HCT116 (cell line): ENCODE measurements around the gene MYH10. TPM values are rescaled to one million over a fixed set of nuclear protein-coding genes. Genes with fewer than 3 reads are reported as not detected.

Experiments used
- ATAC-seq: fragments of 200-7000 bp; cut with Tn5 transposase; 2 replicates; pipeline ENCODE4 v1.9.1; 2020; ENCODE audit warnings: mild to moderate bottlenecking, moderate library complexity
- BruUV-seq: library from RNA; stranded (reverse); fragments of 400-500 nt; replicated peaks from 2 replicates; lab custom pipeline; 2021; lab: Mats Ljungman, UMichigan
- CTCF ChIA-PET: fragments of 300-600 bp; sonication (Branson Sonifier 250); formaldehyde crosslinking; loops from one replicate; lab custom pipeline; 2021; ENCODE audit warnings: antibody characterized with exemption; lab: Charles Lee
- POLR2A ChIA-PET: fragments of 300-600, 350-600 bp; sonication (Branson Sonifier 250); formaldehyde crosslinking; loops from one replicate; lab custom pipeline; 2021; ENCODE audit warnings: antibody characterized with exemption; lab: Charles Lee
- RAD21 ChIA-PET, 2 experiments: fragments of 300-600 bp; sonication (Branson Sonifier 250); formaldehyde crosslinking; loops; one replicate each; lab custom pipeline; 2023; ENCODE audit warnings: low total read pairs in 2 of 2; ENCODE audit not compliant: uncharacterized antibody in 2 of 2, unreplicated experiment in 2 of 2, low non-redundant PET in 1 of 2; lab: Charles Lee
- DNase-seq: peaks from one replicate; pipeline ENCODE4 v3.0.0-alpha.2; 2010; ENCODE audit warnings: low read depth, low spot score
- H2AFZ ChIP-seq: fragments of 200-600 bp; shearing (Covaris generic), sonication (generic); 2 replicates; pipeline ENCODE4 v1.6.1; 2017; ENCODE audit warnings: low read depth, mixed run types, mixed read lengths, antibody characterized with exemption, low read length; ENCODE audit not compliant: poor library complexity, severe bottlenecking
- H3K27ac ChIP-seq: 2 replicates; pipeline ENCODE4 v1.5.1; 2012; ENCODE audit warnings: low read depth, low read length
- H3K27me3 ChIP-seq: fragments of 200-600 bp; sonication (generic); 2 replicates; pipeline ENCODE4 v1.6.1; 2016; ENCODE audit warnings: mixed run types, low read length, mixed read lengths; ENCODE audit not compliant: insufficient read depth
- H3K36me3 ChIP-seq, 2 experiments: fragments of 200-500 bp in 1 of 2; fragments of 200-600 bp in 1 of 2; sonication (Bioruptor generic) in 1 of 2; sonication (generic) in 1 of 2; 2 replicates each; pipeline versions ENCODE4 v1.5.1 to v1.6.1; 2014 to 2016; ENCODE audit warnings: low read length in 2 of 2, inconsistent platforms in 1 of 2, mixed read lengths in 1 of 2, mixed run types in 1 of 2; ENCODE audit not compliant: insufficient read depth in 2 of 2, control insufficient read depth in 1 of 2
- H3K4me1 ChIP-seq, 2 experiments: fragments of 200-600 bp in 1 of 2; sonication (generic) in 1 of 2; 2 replicates each; pipeline versions ENCODE4 v1.5.1 to v1.6.1; 2012 to 2017; ENCODE audit warnings: low read length in 2 of 2, inconsistent platforms in 1 of 2, mild to moderate bottlenecking in 1 of 2, mixed read lengths in 1 of 2, mixed run types in 1 of 2, moderate library complexity in 1 of 2; ENCODE audit not compliant: insufficient read depth in 2 of 2, control insufficient read depth in 1 of 2
- H3K4me2 ChIP-seq: fragments of 200-600 bp; sonication (generic); 2 replicates; pipeline ENCODE4 v1.6.1; 2017; ENCODE audit warnings: mixed run types, low read length, mixed read lengths
- H3K4me3 ChIP-seq, 2 experiments: fragments of 200-600 bp in 1 of 2; sonication (generic) in 1 of 2; replicated peaks in 1 of 2; 2 replicates each; pipeline ENCODE4 v1.5.1; 2011 to 2016; ENCODE audit warnings: low read length in 2 of 2, control low read depth in 1 of 2, low read depth in 1 of 2, mild to moderate bottlenecking in 1 of 2, mixed read lengths in 1 of 2, mixed run types in 1 of 2
- H3K79me2 ChIP-seq: fragments of 200-600 bp; sonication (generic); 2 replicates; pipeline ENCODE4 v1.6.1; 2017; ENCODE audit warnings: mild to moderate bottlenecking, mixed run types, low read length, moderate library complexity, mixed read lengths; ENCODE audit not compliant: insufficient read depth
- H3K9ac ChIP-seq: fragments of 200-600 bp; sonication (generic); 2 replicates; pipeline ENCODE4 v1.6.1; 2016; ENCODE audit warnings: low read length, mixed read lengths
- H3K9me2 ChIP-seq: fragments of 200-600 bp; sonication (generic), shearing (Covaris generic); 2 replicates; pipeline ENCODE4 v1.6.1; 2017; ENCODE audit warnings: mixed run types, mild to moderate bottlenecking, moderate library complexity; ENCODE audit not compliant: insufficient read depth
- H3K9me3 ChIP-seq, 2 experiments: fragments of 200-500 bp in 1 of 2; fragments of 200-600 bp in 1 of 2; sonication (Bioruptor generic) in 1 of 2; sonication (generic) in 1 of 2; 2 replicates each; pipeline ENCODE4 v1.6.1; 2014 to 2017; ENCODE audit warnings: low read length in 2 of 2, mixed read lengths in 2 of 2, inconsistent platforms in 1 of 2, low read depth in 1 of 2, mild to moderate bottlenecking in 1 of 2, mixed run types in 1 of 2, moderate library complexity in 1 of 2; ENCODE audit not compliant: control insufficient read depth in 1 of 2, insufficient read depth in 1 of 2
- H4K20me1 ChIP-seq: fragments of 200-600 bp; sonication (generic), shearing (Covaris generic); 2 replicates; pipeline ENCODE4 v1.6.1; 2017; ENCODE audit warnings: mixed run types, mild to moderate bottlenecking, moderate library complexity; ENCODE audit not compliant: insufficient read depth
- CBX3 ChIP-seq: IDR thresholded peaks from 2 replicates; pipeline ENCODE4 v1.6.1; 2012; ENCODE audit warnings: low read depth
- CEBPB ChIP-seq: IDR thresholded peaks from 2 replicates; pipeline ENCODE4 v1.6.1; 2012; ENCODE audit warnings: low read depth
- EZH2 ChIP-seq: fragments of 200-600 bp; sonication (generic); IDR thresholded peaks from 2 replicates; pipeline ENCODE4 v1.6.1; 2017; ENCODE audit warnings: antibody characterized with exemption, mixed run types
- EZH2phosphoT487 ChIP-seq: fragments of 200-600 bp; IDR thresholded peaks from 2 replicates; pipeline ENCODE4 v1.6.1; 2018; ENCODE audit warnings: antibody characterized with exemption, borderline replicate concordance
- FOSL1 ChIP-seq: IDR thresholded peaks from 2 replicates; pipeline ENCODE4 v1.6.1; 2012; ENCODE audit warnings: low read depth
- JUND ChIP-seq: IDR thresholded peaks from 2 replicates; pipeline ENCODE4 v1.6.1; 2012
- POLR2A ChIP-seq: IDR thresholded peaks from 2 replicates; pipeline ENCODE4 v1.7.0; 2011; ENCODE audit warnings: borderline replicate concordance; ENCODE audit not compliant: insufficient read depth, insufficient read length; ENCODE audit errors: extremely low read depth
- POLR2AphosphoS5 ChIP-seq: IDR thresholded peaks from 2 replicates; pipeline ENCODE4 v1.6.1; 2011; ENCODE audit warnings: mild to moderate bottlenecking, low read depth, low read length, moderate library complexity
- RAD21 ChIP-seq: IDR thresholded peaks from 2 replicates; pipeline ENCODE4 v1.6.1; 2012; ENCODE audit warnings: low read depth, mild to moderate bottlenecking
- SRF ChIP-seq: IDR thresholded peaks from 2 replicates; pipeline ENCODE4 v1.6.1; 2012; ENCODE audit warnings: low read depth
- ZFX ChIP-seq: fragments of 450-650 bp; IDR thresholded peaks from 2 replicates; pipeline ENCODE4 v1.6.1; 2017
- ZNF274 ChIP-seq: fragments of 200-500 bp; sonication (Bioruptor generic); IDR thresholded peaks from 2 replicates; pipeline ENCODE4 v1.6.1; 2014; ENCODE audit warnings: mild to moderate bottlenecking, low read depth, low read length, inconsistent platforms
- intact Hi-C: fragments of 100-400 bp; cut with micrococcal nuclease; formaldehyde crosslinking; loops from 2 replicates; pipeline ENCODE4 v1.10.0; 2022
- total RNA-seq: library from RNA; stranded (reverse); gene quantifications from one replicate; pipeline ENCODE4 v1.2.1, GENCODE V29; 2021; ENCODE audit not compliant: unreplicated experiment
- TF ChIP-seq, protein P1 (sequence below): IDR thresholded peaks from 2 replicates; pipeline ENCODE4 v1.6.1; 2012
- TF ChIP-seq, protein P2 (sequence below): IDR thresholded peaks from 2 replicates; pipeline ENCODE4 v1.6.1; 2012; ENCODE audit warnings: low read depth
- TF ChIP-seq, protein P3 (sequence below), 3 experiments: fragments of 200-600 bp in 1 of 3; sonication (generic) in 1 of 3; IDR thresholded peaks in 2 of 3; conservative IDR thresholded peaks in 1 of 3; 2 replicates each; pipeline ENCODE4 v1.5.1; 2012 to 2017; ENCODE audit warnings: low read depth in 2 of 3, low read length in 2 of 3, antibody characterized with exemption in 1 of 3, borderline replicate concordance in 1 of 3, control low read depth in 1 of 3, mild to moderate bottlenecking in 1 of 3, mixed read lengths in 1 of 3, mixed run types in 1 of 3, moderate library complexity in 1 of 3; ENCODE audit not compliant: insufficient read depth in 1 of 3

Gene MYH10
- total RNA-seq, 1 experiment from 2014 or later, result 39.2 TPM

DNA sequence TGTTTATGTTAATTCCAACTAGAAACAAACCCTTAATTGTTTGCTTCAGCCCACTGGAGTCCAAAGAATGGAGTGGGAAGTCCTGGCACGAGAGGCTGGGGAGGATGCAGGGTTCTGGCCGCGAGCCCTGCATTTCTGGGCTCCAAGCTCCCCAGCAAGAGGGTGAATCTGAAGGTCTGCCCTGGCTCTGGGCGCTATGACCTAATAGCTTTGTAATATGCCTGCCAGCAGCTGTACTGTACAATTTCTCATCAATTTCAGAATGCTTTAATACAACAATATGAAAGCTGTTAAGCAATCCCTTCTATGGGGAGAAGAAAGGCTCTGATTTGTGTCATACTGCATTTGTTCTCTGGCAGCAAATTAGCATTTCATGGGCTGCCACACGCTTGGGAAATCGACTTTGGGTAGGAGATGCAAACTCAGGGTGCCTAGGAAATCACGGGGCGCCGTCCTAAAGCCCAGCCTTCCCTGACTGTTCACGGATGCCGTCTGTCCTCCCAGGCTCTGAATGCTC is 151.0 kb downstream of the MYH10 start:
- Histone ChIP-seq H3K79me2 (no peaks in the 10 kb centered on the region), H4K20me1 (no peaks in the 10 kb centered on the region), H2AFZ (no peak overlapping the region), H3K27ac (no peak overlapping the region), H3K4me2 (no peak overlapping the region), H3K9me2 (no peaks in the 10 kb centered on the region), H3K9ac (no peak overlapping the region), H3K36me3 (peaks cover 42 to 46% of the 10 kb centered on the region in 2 experiments), H3K27me3 (no peaks in the 10 kb centered on the region), H3K4me1 (no peaks in the 10 kb centered on the region), H3K9me3 (peaks cover 3 to 5% of the 10 kb centered on the region in 2 experiments; a peak in 2 of 4 replicates), H3K4me3 (no peak overlapping the region)
- ChIA-PET POLR2A (no interaction called here), RAD21 (interaction anchor here in 1 of 2 experiments (0.7 kb wide), 1 partner anchor 96 kb away, joined by 3 read pairs; no protein-coding TSS in a partner anchor), CTCF (no interaction called here)
- TF ChIP-seq EZH2phosphoT487 (no peak), SRF (no peak), CEBPB (no peak)
- TF ChIP-seq, protein P1, sequence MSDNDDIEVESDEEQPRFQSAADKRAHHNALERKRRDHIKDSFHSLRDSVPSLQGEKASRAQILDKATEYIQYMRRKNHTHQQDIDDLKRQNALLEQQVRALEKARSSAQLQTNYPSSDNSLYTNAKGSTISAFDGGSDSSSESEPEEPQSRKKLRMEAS, result no peak
- BruUV-seq, result no TSS peak
- ATAC-seq (no peak), DNase-seq (no peak)
- intact Hi-C loops, result no loop called here

DNA sequence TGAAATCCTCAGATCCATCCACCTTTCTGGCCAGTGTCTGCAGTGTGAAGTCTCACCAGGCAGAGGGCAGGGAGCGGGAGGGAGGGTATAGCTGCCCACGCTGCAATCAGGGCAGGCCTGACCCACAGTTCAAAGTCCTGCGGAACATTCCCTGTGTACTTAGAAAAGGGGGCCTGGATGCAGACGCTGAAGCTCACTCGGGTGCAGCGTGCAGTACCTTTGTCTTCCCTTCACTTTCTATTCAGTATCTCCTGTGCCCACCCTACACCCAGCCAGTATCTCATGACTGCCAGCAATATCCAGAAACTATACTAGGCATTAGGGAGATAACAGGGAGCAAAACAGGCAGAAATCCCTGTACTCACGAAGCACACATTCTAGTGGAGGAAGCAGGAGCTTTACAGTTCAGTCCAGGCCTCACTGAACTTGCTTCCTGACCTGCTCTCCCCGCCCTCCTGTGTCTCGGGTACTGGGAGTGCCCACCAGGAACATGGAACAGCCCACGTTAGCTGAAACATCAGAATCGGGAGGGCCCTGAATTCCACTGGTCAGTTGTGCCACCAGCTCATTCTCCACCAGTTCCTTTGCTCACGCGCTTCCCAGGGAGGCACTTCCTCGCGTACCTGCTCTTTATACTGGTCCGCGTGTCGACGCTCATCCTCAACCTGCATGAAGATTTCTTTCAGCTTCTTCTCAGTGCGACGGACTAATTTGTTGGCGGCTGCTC is 152.6 kb downstream of the MYH10 start:
- Histone ChIP-seq H3K9me2 (no peaks in the 10 kb centered on the region), H3K4me3 (no peak overlapping the region), H3K4me2 (no peak overlapping the region), H3K4me1 (no peaks in the 10 kb centered on the region), H2AFZ (no peak overlapping the region)
- CTCF ChIA-PET, result no interaction called here
- POLR2A ChIA-PET, result no interaction called here
- TF ChIP-seq, protein P1, result no peak
- TF ChIP-seq EZH2, result no peak
- TF ChIP-seq, protein P2, sequence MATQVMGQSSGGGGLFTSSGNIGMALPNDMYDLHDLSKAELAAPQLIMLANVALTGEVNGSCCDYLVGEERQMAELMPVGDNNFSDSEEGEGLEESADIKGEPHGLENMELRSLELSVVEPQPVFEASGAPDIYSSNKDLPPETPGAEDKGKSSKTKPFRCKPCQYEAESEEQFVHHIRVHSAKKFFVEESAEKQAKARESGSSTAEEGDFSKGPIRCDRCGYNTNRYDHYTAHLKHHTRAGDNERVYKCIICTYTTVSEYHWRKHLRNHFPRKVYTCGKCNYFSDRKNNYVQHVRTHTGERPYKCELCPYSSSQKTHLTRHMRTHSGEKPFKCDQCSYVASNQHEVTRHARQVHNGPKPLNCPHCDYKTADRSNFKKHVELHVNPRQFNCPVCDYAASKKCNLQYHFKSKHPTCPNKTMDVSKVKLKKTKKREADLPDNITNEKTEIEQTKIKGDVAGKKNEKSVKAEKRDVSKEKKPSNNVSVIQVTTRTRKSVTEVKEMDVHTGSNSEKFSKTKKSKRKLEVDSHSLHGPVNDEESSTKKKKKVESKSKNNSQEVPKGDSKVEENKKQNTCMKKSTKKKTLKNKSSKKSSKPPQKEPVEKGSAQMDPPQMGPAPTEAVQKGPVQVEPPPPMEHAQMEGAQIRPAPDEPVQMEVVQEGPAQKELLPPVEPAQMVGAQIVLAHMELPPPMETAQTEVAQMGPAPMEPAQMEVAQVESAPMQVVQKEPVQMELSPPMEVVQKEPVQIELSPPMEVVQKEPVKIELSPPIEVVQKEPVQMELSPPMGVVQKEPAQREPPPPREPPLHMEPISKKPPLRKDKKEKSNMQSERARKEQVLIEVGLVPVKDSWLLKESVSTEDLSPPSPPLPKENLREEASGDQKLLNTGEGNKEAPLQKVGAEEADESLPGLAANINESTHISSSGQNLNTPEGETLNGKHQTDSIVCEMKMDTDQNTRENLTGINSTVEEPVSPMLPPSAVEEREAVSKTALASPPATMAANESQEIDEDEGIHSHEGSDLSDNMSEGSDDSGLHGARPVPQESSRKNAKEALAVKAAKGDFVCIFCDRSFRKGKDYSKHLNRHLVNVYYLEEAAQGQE, result no peak
- TF ChIP-seq CBX3, result no peak
- no peak for TF ChIP-seq JUND
- no peak for TF ChIP-seq ZNF274
- no peak for TF ChIP-seq RAD21
- no peak for TF ChIP-seq POLR2A
- no peak for TF ChIP-seq ZFX
- TF ChIP-seq POLR2AphosphoS5, result no peak
- TF ChIP-seq, protein P3, sequence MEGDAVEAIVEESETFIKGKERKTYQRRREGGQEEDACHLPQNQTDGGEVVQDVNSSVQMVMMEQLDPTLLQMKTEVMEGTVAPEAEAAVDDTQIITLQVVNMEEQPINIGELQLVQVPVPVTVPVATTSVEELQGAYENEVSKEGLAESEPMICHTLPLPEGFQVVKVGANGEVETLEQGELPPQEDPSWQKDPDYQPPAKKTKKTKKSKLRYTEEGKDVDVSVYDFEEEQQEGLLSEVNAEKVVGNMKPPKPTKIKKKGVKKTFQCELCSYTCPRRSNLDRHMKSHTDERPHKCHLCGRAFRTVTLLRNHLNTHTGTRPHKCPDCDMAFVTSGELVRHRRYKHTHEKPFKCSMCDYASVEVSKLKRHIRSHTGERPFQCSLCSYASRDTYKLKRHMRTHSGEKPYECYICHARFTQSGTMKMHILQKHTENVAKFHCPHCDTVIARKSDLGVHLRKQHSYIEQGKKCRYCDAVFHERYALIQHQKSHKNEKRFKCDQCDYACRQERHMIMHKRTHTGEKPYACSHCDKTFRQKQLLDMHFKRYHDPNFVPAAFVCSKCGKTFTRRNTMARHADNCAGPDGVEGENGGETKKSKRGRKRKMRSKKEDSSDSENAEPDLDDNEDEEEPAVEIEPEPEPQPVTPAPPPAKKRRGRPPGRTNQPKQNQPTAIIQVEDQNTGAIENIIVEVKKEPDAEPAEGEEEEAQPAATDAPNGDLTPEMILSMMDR (IDR thresholded peaks at IDR 0.05 in 2 of 3, conservative IDR thresholded peaks at IDR 0.05 in 1 of 3; ENCODE audit: borderline replicate concordance in 1 of 3, insufficient read depth in 1 of 3, low read depth in 2 of 3, low read length in 2 of 3), result no peak
- TF ChIP-seq FOSL1, result no peak
- TF ChIP-seq, all 23 proteins: peak for 0
- Histone ChIP-seq H3K9me3 (no peaks in the 10 kb centered on the region), H3K27me3 (no peaks in the 10 kb centered on the region), H3K79me2 (no peaks in the 10 kb centered on the region), H3K27ac (no peak overlapping the region), H3K9ac (no peak overlapping the region), H3K36me3 (peaks cover 42 to 45% of the 10 kb centered on the region in 2 experiments), H4K20me1 (no peaks in the 10 kb centered on the region)
- BruUV-seq, result no TSS peak
- DNase-seq, result no peak
- intact Hi-C loops, result no loop called here
- RAD21 ChIA-PET, result no interaction called here
- no peak for ATAC-seq
